Cardiac fibroblast (primary cell): Measurements from ENCODE around the gene ID2.
A peak's percentile ranks its signal among the peaks of the same experiment; 100 is the strongest.

ENCODE experiments used
- DNase-seq, 2 donors: peaks; one replicate each; pipeline versions ENCODE4 v3.0.0 to v3.0.0-alpha.2; 2010; ENCODE audit warnings: low read depth in 2 of 2
- H3K4me3 ChIP-seq, 2 donors: replicated peaks in 1 of 2; 1 replicate in 1 of 2; 2 replicates in 1 of 2; pipeline ENCODE4 v1.5.1; 2011; ENCODE audit warnings: low read depth in 2 of 2, low read length in 2 of 2, mild to moderate bottlenecking in 2 of 2, moderate library complexity in 1 of 2
- CTCF ChIP-seq: IDR thresholded peaks from one replicate; pipeline ENCODE4 v1.5.1; 2011; ENCODE audit warnings: low read depth, mild to moderate bottlenecking, low read length, inconsistent platforms

ID2 gene

DNA sequence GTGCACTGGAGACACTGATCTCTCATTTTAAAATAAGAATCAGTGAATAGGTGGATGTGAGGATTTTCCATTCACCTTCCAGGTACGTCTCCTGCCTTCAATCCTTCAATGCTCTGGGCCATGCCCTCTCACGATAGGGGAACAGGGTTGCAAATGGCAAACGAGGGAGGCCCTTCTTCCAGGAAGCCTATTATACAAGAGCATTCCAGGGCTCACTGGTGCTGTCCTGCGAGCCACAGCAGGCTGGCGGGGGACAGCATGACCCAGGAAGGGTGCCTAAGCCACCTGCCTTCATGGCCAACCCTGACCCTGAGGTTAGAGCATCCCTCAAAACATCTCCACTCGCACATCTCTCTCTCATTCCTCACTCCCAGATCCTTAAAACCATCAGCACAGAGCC is 20.6 kb upstream of the ID2 start:
- no peak overlapping the region for H3K4me3 ChIP-seq
- TF ChIP-seq CTCF = no peak
- DNase-seq = no peak

GRCh38 chr2:8661736-8662135 is 20.1 kb upstream of the ID2 start:
- peak; percentile 3 to 33 for DNase-seq
- no peak overlapping the region for H3K4me3 ChIP-seq
- TF ChIP-seq CTCF = no peak

- H3K4me3 ChIP-seq = no peak overlapping the region
- DNase-seq = peak; percentile 46 to 74
- TF ChIP-seq CTCF = no peak
Observed at GRCh38 chr2:8662239-8662879, 19.5 kb upstream of the ID2 start.

DNA sequence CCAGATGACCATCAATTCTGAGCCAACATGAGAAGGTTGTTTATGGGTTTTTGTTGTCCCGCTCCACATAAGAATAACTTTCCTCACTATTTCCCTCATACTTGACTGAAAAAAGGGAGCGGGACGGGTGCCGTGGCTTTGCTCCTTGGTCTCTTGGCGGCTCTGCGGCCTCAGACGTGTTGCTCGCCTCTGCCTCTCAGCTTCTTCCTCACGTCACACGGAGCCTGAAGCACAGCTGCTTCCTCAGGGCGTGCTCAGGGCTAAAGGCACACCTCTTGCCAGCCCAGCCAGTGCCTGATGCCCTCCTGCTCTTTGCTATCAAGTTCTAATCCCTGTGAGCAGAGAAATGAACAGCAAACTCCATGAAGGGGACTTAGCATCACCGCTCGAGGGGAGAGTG is 17.9 kb upstream of the ID2 start:
- TF ChIP-seq CTCF = no peak
- H3K4me3 ChIP-seq = no peak overlapping the region
- DNase-seq = no peak

DNA sequence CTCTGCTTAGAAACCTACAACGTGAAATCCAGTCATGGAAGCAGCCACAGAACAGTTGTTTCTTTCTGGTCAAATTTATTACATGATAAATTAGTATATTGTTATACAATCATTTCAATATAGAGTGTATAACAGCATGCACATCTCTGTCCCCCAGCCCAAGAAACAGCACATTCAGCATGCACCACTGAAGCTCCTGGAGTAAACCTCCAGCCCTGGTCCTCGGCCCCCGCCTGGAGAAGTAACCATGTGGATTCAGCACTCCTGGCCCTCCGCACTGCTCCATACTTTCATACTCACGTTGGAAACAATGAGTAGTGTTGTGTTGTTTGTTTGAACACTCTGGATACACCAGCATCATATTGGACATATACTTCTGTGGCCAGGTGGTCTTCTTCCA is 15.3 kb upstream of the ID2 start:
- no peak for DNase-seq
- TF ChIP-seq CTCF = no peak
- H3K4me3 ChIP-seq = no peak overlapping the region

GRCh38 chr2:8667896-8668512 is 13.9 kb upstream of the ID2 start:
- no peak for DNase-seq
- TF ChIP-seq CTCF = no peak
- no peak overlapping the region for H3K4me3 ChIP-seq
